HepG2 (cell line): ENCODE data around the gene FAM3A. TPM values are rescaled to one million over a fixed set of nuclear protein-coding genes. Genes with fewer than 3 reads are reported as not detected.
A peak's percentile ranks its signal among the peaks of the same experiment; 100 is the strongest.

ENCODE experiments used
- CREB3 ChIP-seq: sonication (generic); formaldehyde crosslinking; IDR thresholded peaks from 2 replicates; pipeline ENCODE4 v1.5.0; 2020; ENCODE audit warnings: missing genetic modification reagents
- HDAC1 ChIP-seq: sonication (generic); formaldehyde crosslinking; IDR thresholded peaks from 2 replicates; pipeline ENCODE4 v1.5.1; 2020; ENCODE audit warnings: mild to moderate bottlenecking, missing genetic modification reagents
- PBX2 ChIP-seq: IDR thresholded peaks from 2 replicates; pipeline ENCODE4 v1.6.1; 2016; ENCODE audit warnings: control low read depth
- PRMT3 ChIP-seq: sonication (generic); formaldehyde crosslinking; IDR thresholded peaks from 2 replicates; pipeline ENCODE4 v1.8.1; 2022; ENCODE audit warnings: low read depth, mild to moderate bottlenecking, moderate library complexity, missing genetic modification reagents, borderline replicate concordance
- PRPF4 ChIP-seq: fragments of 200-400 bp; formaldehyde crosslinking; IDR thresholded peaks from 2 replicates; pipeline ENCODE4 v1.6.1; 2016; ENCODE audit warnings: low read length, low read depth; ENCODE audit not compliant: poor library complexity, severe bottlenecking
- SP1 ChIP-seq, 2 experiments: fragments of 450-650 bp in 1 of 2; sonication (generic) in 1 of 2; formaldehyde crosslinking in 1 of 2; IDR thresholded peaks; 2 replicates each; pipeline versions ENCODE4 v1.4.0 to v1.6.1; 2016 to 2020; ENCODE audit warnings: missing genetic modification reagents in 1 of 2
- ZFP1 ChIP-seq: IDR thresholded peaks from 2 replicates; pipeline ENCODE4 v1.6.1; 2016
- ZFP36L2 ChIP-seq: sonication (generic); formaldehyde crosslinking; IDR thresholded peaks from 2 replicates; pipeline ENCODE4 v1.4.0; 2020; ENCODE audit warnings: missing genetic modification reagents
- ZMYM3 ChIP-seq: sonication (generic); formaldehyde crosslinking; IDR thresholded peaks from 2 replicates; pipeline ENCODE4 v1.5.1; 2020; ENCODE audit warnings: mild to moderate bottlenecking, missing genetic modification reagents
- ZNF460 ChIP-seq: sonication (generic); formaldehyde crosslinking; IDR thresholded peaks from 2 replicates; pipeline ENCODE4 v1.5.1; 2020; ENCODE audit warnings: missing genetic modification reagents, mild to moderate bottlenecking, borderline replicate concordance
- polyA plus RNA-seq, 8 experiments: library from polyadenylated mRNA; depleted of rRNA in 3 of 8; stranded (reverse) in 7 of 8; unstranded in 1 of 8; fragments of >200 nt; fragmentation: Illumina TruSeq in 4 of 8; extraction: Trizol in 4 of 8; gene quantifications; 2 replicates each; pipeline versions ENCODE4 v1.2.1 to v1.2.3, GENCODE V29; 2011 to 2016; ENCODE audit warnings: low read depth in 4 of 8, missing spikeins in 1 of 8, mixed read lengths in 1 of 8; ENCODE audit not compliant: insufficient read depth in 1 of 8
- total RNA-seq, 5 experiments: library from RNA; depleted of rRNA; stranded (reverse); fragments of >200 nt; fragmentation: Illumina TruSeq; extraction: Trizol; gene quantifications; 2 replicates each; pipeline ENCODE4 v1.2.3, GENCODE V29; 2016; ENCODE audit warnings: low read depth in 1 of 5
- TF ChIP-seq, protein P1 (sequence below): sonication (generic); formaldehyde crosslinking; IDR thresholded peaks from 2 replicates; pipeline ENCODE4 v1.5.0; 2020; ENCODE audit warnings: missing genetic modification reagents
- TF ChIP-seq, protein P2 (sequence below): sonication (generic); formaldehyde crosslinking; IDR thresholded peaks from 2 replicates; pipeline ENCODE4 v1.5.0; 2020; ENCODE audit warnings: mild to moderate bottlenecking, missing genetic modification reagents
- TF ChIP-seq, protein P3 (sequence below): sonication (generic); formaldehyde crosslinking; IDR thresholded peaks from 2 replicates; pipeline ENCODE4 v1.4.0; 2020; ENCODE audit warnings: missing genetic modification reagents, borderline replicate concordance
- TF ChIP-seq, protein P4 (sequence below): sonication (generic); formaldehyde crosslinking; IDR thresholded peaks from 2 replicates; pipeline ENCODE4 v1.5.1; 2020; ENCODE audit warnings: missing genetic modification reagents, mild to moderate bottlenecking, borderline replicate concordance
- TF ChIP-seq, protein P5 (sequence below): sonication (generic); formaldehyde crosslinking; IDR thresholded peaks from 2 replicates; pipeline ENCODE4 v1.4.0; 2020; ENCODE audit warnings: mild to moderate bottlenecking, low read depth, missing genetic modification reagents
- TF ChIP-seq, protein P6 (sequence below): IDR thresholded peaks from 2 replicates; pipeline ENCODE4 v1.6.1; 2016; ENCODE audit warnings: missing genetic modification reagents, missing compliant biosample characterization

The FAM3A gene
- total and polyA plus RNA-seq, 2 of the 13 experiments (the other 11 are each of a cell fraction or from before 2014, with no cell fraction given), result 11.2 to 22.7 TPM

DNA sequence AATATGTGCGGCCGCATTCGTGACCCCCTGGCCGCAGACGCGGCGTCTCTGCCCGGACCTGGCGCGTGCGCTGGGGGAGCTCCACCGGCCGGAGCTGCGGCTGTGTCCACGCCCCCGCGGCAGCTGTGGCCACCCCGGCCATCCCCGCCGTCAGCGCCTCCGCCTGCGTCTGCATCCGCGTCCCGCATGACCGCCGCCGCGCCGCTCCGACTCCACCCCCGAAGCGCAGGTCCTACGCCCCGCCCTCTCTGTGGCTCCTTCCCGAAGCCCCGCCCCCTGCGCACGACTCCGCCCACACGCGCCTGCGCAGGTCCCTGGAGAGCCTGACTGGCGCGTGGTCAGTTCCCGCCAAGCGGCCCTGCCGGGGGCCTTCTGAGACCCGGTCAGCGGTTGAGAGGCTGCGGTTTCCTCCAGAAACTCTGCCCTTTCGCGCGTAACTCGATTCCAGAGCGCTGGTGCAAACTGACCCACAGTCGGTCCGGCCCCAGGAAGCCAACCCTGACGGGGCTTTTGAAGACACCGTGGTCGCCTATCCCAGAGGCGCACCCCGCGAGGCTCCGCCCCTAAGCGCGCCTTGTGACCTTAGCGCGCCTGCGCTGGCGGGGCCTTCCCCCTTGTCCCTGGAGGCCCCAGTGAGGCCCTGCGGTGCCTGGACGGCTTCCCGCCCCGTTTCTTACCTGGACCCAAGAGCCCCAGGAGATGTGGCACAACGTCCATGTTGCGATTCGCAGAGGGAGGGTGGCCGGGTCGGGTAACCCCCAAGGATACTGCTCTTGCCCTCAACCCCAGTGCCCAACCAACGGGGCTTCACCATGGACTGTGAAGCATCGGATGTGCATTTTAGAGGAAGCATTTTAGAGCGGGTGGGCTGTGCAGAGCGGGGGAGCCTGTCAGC is 37.1 kb downstream of the FAM3A start, which contains the start of gene LAGE3 (continued):
- TF ChIP-seq, protein P1, sequence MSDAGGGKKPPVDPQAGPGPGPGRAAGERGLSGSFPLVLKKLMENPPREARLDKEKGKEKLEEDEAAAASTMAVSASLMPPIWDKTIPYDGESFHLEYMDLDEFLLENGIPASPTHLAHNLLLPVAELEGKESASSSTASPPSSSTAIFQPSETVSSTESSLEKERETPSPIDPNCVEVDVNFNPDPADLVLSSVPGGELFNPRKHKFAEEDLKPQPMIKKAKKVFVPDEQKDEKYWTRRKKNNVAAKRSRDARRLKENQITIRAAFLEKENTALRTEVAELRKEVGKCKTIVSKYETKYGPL (CRISPR knock-in tag), result no peak
- no peak for TF ChIP-seq ZFP36L2 (CRISPR knock-in tag)
- TF ChIP-seq, protein P2, sequence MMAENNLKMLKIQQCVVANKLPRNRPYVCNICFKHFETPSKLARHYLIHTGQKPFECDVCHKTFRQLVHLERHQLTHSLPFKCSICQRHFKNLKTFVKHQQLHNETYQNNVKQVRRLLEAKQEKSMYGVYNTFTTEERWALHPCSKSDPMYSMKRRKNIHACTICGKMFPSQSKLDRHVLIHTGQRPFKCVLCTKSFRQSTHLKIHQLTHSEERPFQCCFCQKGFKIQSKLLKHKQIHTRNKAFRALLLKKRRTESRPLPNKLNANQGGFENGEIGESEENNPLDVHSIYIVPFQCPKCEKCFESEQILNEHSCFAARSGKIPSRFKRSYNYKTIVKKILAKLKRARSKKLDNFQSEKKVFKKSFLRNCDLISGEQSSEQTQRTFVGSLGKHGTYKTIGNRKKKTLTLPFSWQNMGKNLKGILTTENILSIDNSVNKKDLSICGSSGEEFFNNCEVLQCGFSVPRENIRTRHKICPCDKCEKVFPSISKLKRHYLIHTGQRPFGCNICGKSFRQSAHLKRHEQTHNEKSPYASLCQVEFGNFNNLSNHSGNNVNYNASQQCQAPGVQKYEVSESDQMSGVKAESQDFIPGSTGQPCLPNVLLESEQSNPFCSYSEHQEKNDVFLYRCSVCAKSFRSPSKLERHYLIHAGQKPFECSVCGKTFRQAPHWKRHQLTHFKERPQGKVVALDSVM (CRISPR knock-in tag), result no peak
- TF ChIP-seq, protein P3, sequence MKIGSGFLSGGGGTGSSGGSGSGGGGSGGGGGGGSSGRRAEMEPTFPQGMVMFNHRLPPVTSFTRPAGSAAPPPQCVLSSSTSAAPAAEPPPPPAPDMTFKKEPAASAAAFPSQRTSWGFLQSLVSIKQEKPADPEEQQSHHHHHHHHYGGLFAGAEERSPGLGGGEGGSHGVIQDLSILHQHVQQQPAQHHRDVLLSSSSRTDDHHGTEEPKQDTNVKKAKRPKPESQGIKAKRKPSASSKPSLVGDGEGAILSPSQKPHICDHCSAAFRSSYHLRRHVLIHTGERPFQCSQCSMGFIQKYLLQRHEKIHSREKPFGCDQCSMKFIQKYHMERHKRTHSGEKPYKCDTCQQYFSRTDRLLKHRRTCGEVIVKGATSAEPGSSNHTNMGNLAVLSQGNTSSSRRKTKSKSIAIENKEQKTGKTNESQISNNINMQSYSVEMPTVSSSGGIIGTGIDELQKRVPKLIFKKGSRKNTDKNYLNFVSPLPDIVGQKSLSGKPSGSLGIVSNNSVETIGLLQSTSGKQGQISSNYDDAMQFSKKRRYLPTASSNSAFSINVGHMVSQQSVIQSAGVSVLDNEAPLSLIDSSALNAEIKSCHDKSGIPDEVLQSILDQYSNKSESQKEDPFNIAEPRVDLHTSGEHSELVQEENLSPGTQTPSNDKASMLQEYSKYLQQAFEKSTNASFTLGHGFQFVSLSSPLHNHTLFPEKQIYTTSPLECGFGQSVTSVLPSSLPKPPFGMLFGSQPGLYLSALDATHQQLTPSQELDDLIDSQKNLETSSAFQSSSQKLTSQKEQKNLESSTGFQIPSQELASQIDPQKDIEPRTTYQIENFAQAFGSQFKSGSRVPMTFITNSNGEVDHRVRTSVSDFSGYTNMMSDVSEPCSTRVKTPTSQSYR (CRISPR knock-in tag), result no peak
- TF ChIP-seq ZFP1 (CRISPR knock-in tag), result no peak
- TF ChIP-seq, protein P4, sequence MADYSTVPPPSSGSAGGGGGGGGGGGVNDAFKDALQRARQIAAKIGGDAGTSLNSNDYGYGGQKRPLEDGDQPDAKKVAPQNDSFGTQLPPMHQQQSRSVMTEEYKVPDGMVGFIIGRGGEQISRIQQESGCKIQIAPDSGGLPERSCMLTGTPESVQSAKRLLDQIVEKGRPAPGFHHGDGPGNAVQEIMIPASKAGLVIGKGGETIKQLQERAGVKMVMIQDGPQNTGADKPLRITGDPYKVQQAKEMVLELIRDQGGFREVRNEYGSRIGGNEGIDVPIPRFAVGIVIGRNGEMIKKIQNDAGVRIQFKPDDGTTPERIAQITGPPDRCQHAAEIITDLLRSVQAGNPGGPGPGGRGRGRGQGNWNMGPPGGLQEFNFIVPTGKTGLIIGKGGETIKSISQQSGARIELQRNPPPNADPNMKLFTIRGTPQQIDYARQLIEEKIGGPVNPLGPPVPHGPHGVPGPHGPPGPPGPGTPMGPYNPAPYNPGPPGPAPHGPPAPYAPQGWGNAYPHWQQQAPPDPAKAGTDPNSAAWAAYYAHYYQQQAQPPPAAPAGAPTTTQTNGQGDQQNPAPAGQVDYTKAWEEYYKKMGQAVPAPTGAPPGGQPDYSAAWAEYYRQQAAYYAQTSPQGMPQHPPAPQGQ (CRISPR knock-in tag), result no peak
- TF ChIP-seq PRMT3, result no peak
- TF ChIP-seq, protein P5, sequence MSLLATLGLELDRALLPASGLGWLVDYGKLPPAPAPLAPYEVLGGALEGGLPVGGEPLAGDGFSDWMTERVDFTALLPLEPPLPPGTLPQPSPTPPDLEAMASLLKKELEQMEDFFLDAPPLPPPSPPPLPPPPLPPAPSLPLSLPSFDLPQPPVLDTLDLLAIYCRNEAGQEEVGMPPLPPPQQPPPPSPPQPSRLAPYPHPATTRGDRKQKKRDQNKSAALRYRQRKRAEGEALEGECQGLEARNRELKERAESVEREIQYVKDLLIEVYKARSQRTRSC (CRISPR knock-in tag), result 0 out of 2 replicates have a peak, but pooled peaks have one; percentile 44
- no peak for TF ChIP-seq PBX2 (CRISPR knock-in tag)
- no peak for TF ChIP-seq ZMYM3 (CRISPR knock-in tag)
- no peak for TF ChIP-seq SP1 (IDR thresholded peaks at IDR 0.05)
- peak; percentile 96 for TF ChIP-seq SP1 (CRISPR knock-in tag; IDR thresholded peaks at IDR 0.05)
- 0 out of 2 replicates have a peak, but pooled peaks have one; percentile 14 for TF ChIP-seq HDAC1 (CRISPR knock-in tag)
- TF ChIP-seq ZNF460, result no peak
- TF ChIP-seq, protein P6, sequence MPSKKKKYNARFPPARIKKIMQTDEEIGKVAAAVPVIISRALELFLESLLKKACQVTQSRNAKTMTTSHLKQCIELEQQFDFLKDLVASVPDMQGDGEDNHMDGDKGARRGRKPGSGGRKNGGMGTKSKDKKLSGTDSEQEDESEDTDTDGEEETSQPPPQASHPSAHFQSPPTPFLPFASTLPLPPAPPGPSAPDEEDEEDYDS (CRISPR knock-in tag), result peak; percentile 47; the same call in 1 of the 2 replicates
- TF ChIP-seq PRPF4, result no peak
- 0 out of 2 replicates have a peak, but pooled peaks have one; percentile 41 for TF ChIP-seq CREB3 (CRISPR knock-in tag)
